Subcutaneous abdominal adipose tissue (tissue), 5 donors: ENCODE measurements around the gene RIN3.

Experiments
- H3K27ac ChIP-seq: one replicate; pipeline ENCODE4 v1.7.0; 2013; ENCODE audit warnings: low read depth, mild to moderate bottlenecking, inconsistent platforms, low read length, moderate library complexity
- H3K27me3 ChIP-seq, 5 donors: one replicate each; pipeline ENCODE4 v1.7.0; 2013; ENCODE audit warnings: low read length in 5 of 5, inconsistent platforms in 1 of 5; ENCODE audit not compliant: control insufficient read depth in 5 of 5, insufficient read depth in 4 of 5
- H3K36me3 ChIP-seq, 5 donors: one replicate each; pipeline ENCODE4 v1.7.0; 2013; ENCODE audit warnings: low read length in 5 of 5; ENCODE audit not compliant: control insufficient read depth in 5 of 5, insufficient read depth in 5 of 5
- H3K4me1 ChIP-seq, 5 donors: one replicate each; pipeline ENCODE4 v1.7.0; 2013; ENCODE audit warnings: low read length in 5 of 5, mild to moderate bottlenecking in 3 of 5, moderate library complexity in 1 of 5; ENCODE audit not compliant: control insufficient read depth in 5 of 5, insufficient read depth in 5 of 5
- H3K4me3 ChIP-seq, 5 donors: one replicate each; pipeline ENCODE4 v1.7.0; 2013; ENCODE audit warnings: low read length in 5 of 5, low read depth in 1 of 5
- H3K9ac ChIP-seq, 5 donors: one replicate each; pipeline ENCODE4 v1.7.0; 2013; ENCODE audit warnings: low read length in 5 of 5, mild to moderate bottlenecking in 4 of 5, moderate library complexity in 3 of 5
- H3K9me3 ChIP-seq, 5 donors: one replicate each; pipeline ENCODE4 v1.7.0; 2013; ENCODE audit warnings: low read length in 5 of 5; ENCODE audit not compliant: control insufficient read depth in 5 of 5
- donor health status: healthy.
- donor health status: healthy.
- donor health status: healthy.
- donor health status: healthy.
- donor health status: healthy.

RIN3 gene, protein sequence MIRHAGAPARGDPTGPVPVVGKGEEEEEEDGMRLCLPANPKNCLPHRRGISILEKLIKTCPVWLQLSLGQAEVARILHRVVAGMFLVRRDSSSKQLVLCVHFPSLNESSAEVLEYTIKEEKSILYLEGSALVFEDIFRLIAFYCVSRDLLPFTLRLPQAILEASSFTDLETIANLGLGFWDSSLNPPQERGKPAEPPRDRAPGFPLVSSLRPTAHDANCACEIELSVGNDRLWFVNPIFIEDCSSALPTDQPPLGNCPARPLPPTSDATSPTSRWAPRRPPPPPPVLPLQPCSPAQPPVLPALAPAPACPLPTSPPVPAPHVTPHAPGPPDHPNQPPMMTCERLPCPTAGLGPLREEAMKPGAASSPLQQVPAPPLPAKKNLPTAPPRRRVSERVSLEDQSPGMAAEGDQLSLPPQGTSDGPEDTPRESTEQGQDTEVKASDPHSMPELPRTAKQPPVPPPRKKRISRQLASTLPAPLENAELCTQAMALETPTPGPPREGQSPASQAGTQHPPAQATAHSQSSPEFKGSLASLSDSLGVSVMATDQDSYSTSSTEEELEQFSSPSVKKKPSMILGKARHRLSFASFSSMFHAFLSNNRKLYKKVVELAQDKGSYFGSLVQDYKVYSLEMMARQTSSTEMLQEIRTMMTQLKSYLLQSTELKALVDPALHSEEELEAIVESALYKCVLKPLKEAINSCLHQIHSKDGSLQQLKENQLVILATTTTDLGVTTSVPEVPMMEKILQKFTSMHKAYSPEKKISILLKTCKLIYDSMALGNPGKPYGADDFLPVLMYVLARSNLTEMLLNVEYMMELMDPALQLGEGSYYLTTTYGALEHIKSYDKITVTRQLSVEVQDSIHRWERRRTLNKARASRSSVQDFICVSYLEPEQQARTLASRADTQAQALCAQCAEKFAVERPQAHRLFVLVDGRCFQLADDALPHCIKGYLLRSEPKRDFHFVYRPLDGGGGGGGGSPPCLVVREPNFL

GRCh38 chr14:92513204-92513965 is at the start of gene RIN3:
Gene RIN3 (plus strand): TSS chr14:92513781. CDS start chr14:92513933, 152 bp downstream.
- Histone ChIP-seq H3K4me1 (peaks cover 0 to 55% (median 36%) of the 10 kb centered on the region in 5 donors), H3K36me3 (no peaks in the 10 kb centered on the region), H3K9me3 (no peaks in the 10 kb centered on the region), H3K27ac (peak within 1 kb of the TSS; percentile 69), H3K27me3 (peaks cover 0 to 14% (median 2%) of the 10 kb centered on the region in 5 donors), H3K9ac (peak within 1 kb of the TSS; percentile 26 to 90 (median 76)), H3K4me3 (peak within 1 kb of the TSS; percentile 64 to 87 (median 80))

GRCh38 chr14:92464156-92464555 is 49.4 kb upstream of the RIN3 start:
- H3K36me3 ChIP-seq: no peaks in the 10 kb centered on the region
- no peak overlapping the region for H3K27ac ChIP-seq

DNA sequence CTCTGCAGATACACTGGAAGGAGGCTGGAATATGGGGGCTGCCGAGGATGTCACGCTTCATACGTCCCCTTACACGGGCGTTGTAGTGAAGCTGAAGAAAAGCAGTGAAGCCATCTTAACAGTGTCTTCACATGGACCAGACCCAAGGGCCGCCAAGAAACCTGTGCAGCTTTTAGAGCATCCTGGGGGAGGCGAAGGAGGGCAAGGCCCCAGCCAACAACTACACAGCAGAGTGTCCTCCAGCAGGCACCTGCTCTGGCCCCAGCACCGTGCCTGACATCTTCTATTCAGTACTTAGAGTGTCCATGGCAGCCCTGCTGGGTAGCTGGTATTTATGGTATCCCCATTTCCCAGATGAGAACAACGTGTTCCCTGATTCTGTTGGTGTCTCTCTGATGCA is 48.9 kb upstream of the RIN3 start:
- peaks cover 9 to 34% (median 23%) of the 10 kb centered on the region in 5 donors for H3K4me1 ChIP-seq
- H3K27ac ChIP-seq: no peak overlapping the region
- H3K4me3 ChIP-seq: no peak overlapping the region

More at GRCh38 chr14:92464156-92464555, 49.4 kb upstream of the RIN3 start:
- Histone ChIP-seq H3K9me3 (peaks cover 5 to 16% (median 8%) of the 10 kb centered on the region in 5 donors), H3K4me1 (peaks cover 9 to 38% (median 28%) of the 10 kb centered on the region in 5 donors), H3K27me3 (peaks cover 0 to 8% (median 0%) of the 10 kb centered on the region in 5 donors), H3K9ac (no peak overlapping the region), H3K4me3 (no peak overlapping the region)

GRCh38 chr14:92465353-92466055 is 48.1 kb upstream of the RIN3 start:
- Histone ChIP-seq H3K9ac (no peak overlapping the region), H3K36me3 (no peaks in the 10 kb centered on the region), H3K27me3 (peaks cover 0 to 6% (median 0%) of the 10 kb centered on the region in 5 donors), H3K4me3 (no peak overlapping the region), H3K27ac (no peak overlapping the region), H3K9me3 (peaks cover 5 to 20% (median 8%) of the 10 kb centered on the region in 5 donors), H3K4me1 (peaks cover 6 to 26% (median 17%) of the 10 kb centered on the region in 5 donors)

More for the DNA sequence above, 48.9 kb upstream of the RIN3 start:
- peaks cover 5 to 18% (median 8%) of the 10 kb centered on the region in 5 donors for H3K9me3 ChIP-seq
- no peak overlapping the region for H3K9ac ChIP-seq
- peaks cover 0 to 8% (median 0%) of the 10 kb centered on the region in 5 donors for H3K27me3 ChIP-seq
- H3K36me3 ChIP-seq: no peaks in the 10 kb centered on the region

DNA sequence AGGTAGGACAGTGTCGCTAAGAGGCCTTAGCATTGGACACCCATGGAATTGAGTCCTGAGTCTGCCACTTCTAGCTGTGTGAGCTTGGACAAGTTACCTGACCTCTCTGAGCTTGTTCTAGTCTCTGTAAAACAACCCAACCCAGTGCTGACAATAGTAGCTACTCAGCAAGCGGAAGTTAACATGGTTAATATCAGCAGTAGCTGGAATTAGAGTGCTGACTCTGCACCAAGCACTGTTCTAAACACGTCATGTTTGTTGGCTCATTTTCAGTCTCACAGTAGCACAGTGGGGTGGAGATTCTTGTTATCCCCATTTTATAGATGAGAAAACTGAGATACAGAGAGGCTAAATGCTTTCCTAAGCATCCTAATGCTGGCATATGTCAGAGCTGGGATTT is 47.5 kb upstream of the RIN3 start:
- no peak overlapping the region for H3K4me3 ChIP-seq
- no peaks in the 10 kb centered on the region for H3K36me3 ChIP-seq
- no peak overlapping the region for H3K9ac ChIP-seq
- H3K4me1 ChIP-seq: peaks cover 4 to 21% (median 11%) of the 10 kb centered on the region in 5 donors
- H3K27me3 ChIP-seq: peaks cover 0 to under 1% (median 0%) of the 10 kb centered on the region in 5 donors
- H3K9me3 ChIP-seq: peaks cover 5 to 20% (median 8%) of the 10 kb centered on the region in 5 donors
- no peak overlapping the region for H3K27ac ChIP-seq

- H3K4me1 ChIP-seq: peaks cover 0 to 24% (median 12%) of the 10 kb centered on the region in 5 donors
- no peak overlapping the region for H3K27ac ChIP-seq
- no peak overlapping the region for H3K4me3 ChIP-seq
- no peaks in the 10 kb centered on the region for H3K27me3 ChIP-seq
- no peaks in the 10 kb centered on the region for H3K36me3 ChIP-seq
- H3K9me3 ChIP-seq: peaks cover 5 to 20% (median 8%) of the 10 kb centered on the region in 5 donors
- no peak overlapping the region for H3K9ac ChIP-seq
Measured at GRCh38 chr14:92469515-92469914, 44.1 kb upstream of the RIN3 start.

DNA sequence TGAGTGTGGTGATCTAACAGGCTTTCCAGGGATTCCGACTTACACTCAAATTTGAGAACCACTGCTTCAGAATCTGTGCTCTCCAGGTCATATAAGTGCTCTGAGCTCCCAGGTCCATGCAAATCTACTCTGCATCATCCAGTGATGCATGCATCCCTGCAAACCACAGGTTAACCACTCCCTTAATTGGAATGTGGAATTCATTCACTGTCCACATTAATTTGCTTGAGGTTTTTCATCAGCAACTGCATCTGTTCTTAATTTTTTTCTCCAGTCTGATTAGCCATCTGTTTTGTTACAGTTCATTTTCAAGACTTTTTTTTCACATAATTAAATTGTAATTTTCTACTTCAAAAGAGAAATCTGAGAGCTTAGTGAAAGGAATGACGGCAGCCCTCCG is 43.4 kb upstream of the RIN3 start:
- H3K36me3 ChIP-seq: no peaks in the 10 kb centered on the region
- no peak overlapping the region for H3K9ac ChIP-seq
- H3K4me1 ChIP-seq: peaks cover 0 to 23% (median 13%) of the 10 kb centered on the region in 5 donors
- no peaks in the 10 kb centered on the region for H3K27me3 ChIP-seq
- peaks cover 5 to 20% (median 8%) of the 10 kb centered on the region in 5 donors for H3K9me3 ChIP-seq
- no peak overlapping the region for H3K27ac ChIP-seq
- H3K4me3 ChIP-seq: no peak overlapping the region

- Histone ChIP-seq H3K36me3 (no peaks in the 10 kb centered on the region), H3K9ac (no peak overlapping the region), H3K9me3 (peaks cover 5 to 20% (median 8%) of the 10 kb centered on the region in 5 donors), H3K4me1 (peaks cover 0 to 26% (median 18%) of the 10 kb centered on the region in 5 donors), H3K27ac (no peak overlapping the region), H3K4me3 (no peak overlapping the region), H3K27me3 (no peaks in the 10 kb centered on the region)
Measured at GRCh38 chr14:92470811-92471210, 42.8 kb upstream of the RIN3 start.

- Histone ChIP-seq H3K4me1 (peaks cover 0 to 31% (median 23%) of the 10 kb centered on the region in 5 donors), H3K27ac (no peak overlapping the region), H3K4me3 (no peak overlapping the region), H3K9me3 (peaks cover under 1 to 15% (median 4%) of the 10 kb centered on the region in 5 donors), H3K27me3 (no peaks in the 10 kb centered on the region), H3K36me3 (no peaks in the 10 kb centered on the region), H3K9ac (no peak overlapping the region)
Measured at GRCh38 chr14:92471919-92472318, 41.7 kb upstream of the RIN3 start.
